ENCODE measurements around the gene MSH3. TPM values are rescaled to one million over a fixed set of nuclear protein-coding genes. Genes with fewer than 3 reads are reported as not detected.

MSH3 gene
- total and polyA plus RNA-seq, 12 donors = 2.8 to 24.6 (median 11.7) TPM

DNA sequence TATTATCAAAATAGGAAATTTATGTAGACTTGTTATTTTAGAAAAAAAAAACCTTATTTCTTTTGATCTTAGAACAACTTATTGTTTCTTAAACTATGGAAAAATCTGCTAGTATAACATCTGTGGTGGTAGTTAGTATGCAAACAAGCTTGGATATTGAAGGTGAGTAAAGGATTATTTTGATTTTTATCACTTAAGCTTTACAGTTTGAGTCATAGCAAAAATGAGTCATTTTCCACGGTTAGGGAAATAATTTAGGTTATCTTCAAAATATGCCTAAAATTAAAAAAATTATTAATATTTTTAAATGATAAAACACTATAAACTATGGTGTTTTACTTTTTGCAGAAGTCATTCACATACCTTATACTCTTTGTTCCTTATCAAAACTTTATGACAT, 107.5 kb downstream of the MSH3 start:
- Histone ChIP-seq H3K27ac (no peak overlapping the region), H3K9me3 (replicated peaks in 1 of 3) (no peaks in the 10 kb centered on the region), H3K36me3 (replicated peaks in 1 of 2) (no peaks in the 10 kb centered on the region), H3K27me3 (no peaks in the 10 kb centered on the region), H3K4me3 (no peak overlapping the region), H3K4me1 (replicated peaks in 1 of 2) (no peaks in the 10 kb centered on the region)
- intact Hi-C loops (cut with DNase I) = no loop called here
- no peak for DNase-seq
- 45 to 59% (median 47%) methylated on average over 1 of the region's 1 CpG for WGBS, 4 donors
- TF ChIP-seq POLR2A (IDR thresholded peaks at IDR 0.05) = no peak
- TF ChIP-seq, protein P1, sequence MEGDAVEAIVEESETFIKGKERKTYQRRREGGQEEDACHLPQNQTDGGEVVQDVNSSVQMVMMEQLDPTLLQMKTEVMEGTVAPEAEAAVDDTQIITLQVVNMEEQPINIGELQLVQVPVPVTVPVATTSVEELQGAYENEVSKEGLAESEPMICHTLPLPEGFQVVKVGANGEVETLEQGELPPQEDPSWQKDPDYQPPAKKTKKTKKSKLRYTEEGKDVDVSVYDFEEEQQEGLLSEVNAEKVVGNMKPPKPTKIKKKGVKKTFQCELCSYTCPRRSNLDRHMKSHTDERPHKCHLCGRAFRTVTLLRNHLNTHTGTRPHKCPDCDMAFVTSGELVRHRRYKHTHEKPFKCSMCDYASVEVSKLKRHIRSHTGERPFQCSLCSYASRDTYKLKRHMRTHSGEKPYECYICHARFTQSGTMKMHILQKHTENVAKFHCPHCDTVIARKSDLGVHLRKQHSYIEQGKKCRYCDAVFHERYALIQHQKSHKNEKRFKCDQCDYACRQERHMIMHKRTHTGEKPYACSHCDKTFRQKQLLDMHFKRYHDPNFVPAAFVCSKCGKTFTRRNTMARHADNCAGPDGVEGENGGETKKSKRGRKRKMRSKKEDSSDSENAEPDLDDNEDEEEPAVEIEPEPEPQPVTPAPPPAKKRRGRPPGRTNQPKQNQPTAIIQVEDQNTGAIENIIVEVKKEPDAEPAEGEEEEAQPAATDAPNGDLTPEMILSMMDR (IDR thresholded peaks at IDR 0.05) = no peak

DNA sequence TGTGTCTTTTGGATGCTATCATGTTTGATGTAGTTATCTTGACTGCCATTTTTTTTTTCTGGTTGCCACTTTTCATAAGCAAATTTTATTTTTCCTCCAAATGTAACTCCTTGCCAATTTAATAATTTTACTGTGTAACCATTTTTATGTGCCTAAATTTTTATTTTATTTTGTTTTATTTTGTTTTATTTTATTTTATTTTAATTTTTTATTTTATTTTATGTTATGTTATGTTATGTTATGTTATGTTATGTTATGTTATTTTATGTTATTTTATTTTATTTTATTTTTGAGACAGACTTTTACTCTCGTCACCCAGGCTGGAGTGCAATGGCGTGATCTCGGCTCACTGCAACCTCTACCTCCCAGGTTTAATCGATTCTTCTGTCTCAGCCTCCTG, 108.1 kb downstream of the MSH3 start:
- Histone ChIP-seq H3K27me3 (no peaks in the 10 kb centered on the region), H3K36me3 (replicated peaks in 1 of 2) (no peaks in the 10 kb centered on the region), H3K4me3 (no peak overlapping the region), H3K27ac (no peak overlapping the region), H3K9me3 (replicated peaks in 1 of 3) (no peaks in the 10 kb centered on the region), H3K4me1 (replicated peaks in 1 of 2) (no peaks in the 10 kb centered on the region)
- 98 to 100% (median 98%) methylated on average over 4 of the region's 4 CpGs for WGBS, 4 donors
- TF ChIP-seq, protein P1 (IDR thresholded peaks at IDR 0.05) = no peak
- TF ChIP-seq POLR2A (IDR thresholded peaks at IDR 0.05) = no peak
- no peak for DNase-seq
- intact Hi-C loops (cut with DNase I) = no loop called here

DNA sequence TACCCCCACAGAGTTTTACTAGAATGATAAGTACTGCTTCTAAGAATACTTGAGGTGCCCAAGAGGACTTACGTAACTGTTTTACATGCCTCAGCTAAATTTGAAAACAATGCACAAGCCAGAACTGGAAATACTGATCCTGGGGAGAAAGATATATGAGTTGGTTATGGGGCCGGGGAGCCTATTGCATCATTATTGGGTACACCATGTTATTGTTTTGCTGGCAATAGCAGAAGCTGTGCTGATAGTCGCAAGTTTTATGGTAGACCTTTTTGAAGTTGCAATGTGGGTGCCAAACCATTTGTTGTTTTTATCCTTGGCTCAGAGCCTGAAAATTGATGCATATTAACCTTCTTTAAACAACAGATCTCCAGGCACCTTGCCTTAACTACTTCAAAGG, 108.8 kb downstream of the MSH3 start:
- TF ChIP-seq, protein P1 (IDR thresholded peaks at IDR 0.05) = no peak
- no peak for TF ChIP-seq POLR2A (IDR thresholded peaks at IDR 0.05)
- DNase-seq = no peak
- Histone ChIP-seq H3K36me3 (replicated peaks in 1 of 2) (no peaks in the 10 kb centered on the region), H3K4me1 (replicated peaks in 1 of 2) (no peaks in the 10 kb centered on the region), H3K9me3 (replicated peaks in 1 of 3) (no peaks in the 10 kb centered on the region), H3K27me3 (no peaks in the 10 kb centered on the region), H3K4me3 (no peak overlapping the region), H3K27ac (no peak overlapping the region)
- WGBS, 4 donors = 74 to 91% (median 79%) methylated on average over 3 of the region's 3 CpGs
- intact Hi-C loops (cut with DNase I) = no loop called here

DNA sequence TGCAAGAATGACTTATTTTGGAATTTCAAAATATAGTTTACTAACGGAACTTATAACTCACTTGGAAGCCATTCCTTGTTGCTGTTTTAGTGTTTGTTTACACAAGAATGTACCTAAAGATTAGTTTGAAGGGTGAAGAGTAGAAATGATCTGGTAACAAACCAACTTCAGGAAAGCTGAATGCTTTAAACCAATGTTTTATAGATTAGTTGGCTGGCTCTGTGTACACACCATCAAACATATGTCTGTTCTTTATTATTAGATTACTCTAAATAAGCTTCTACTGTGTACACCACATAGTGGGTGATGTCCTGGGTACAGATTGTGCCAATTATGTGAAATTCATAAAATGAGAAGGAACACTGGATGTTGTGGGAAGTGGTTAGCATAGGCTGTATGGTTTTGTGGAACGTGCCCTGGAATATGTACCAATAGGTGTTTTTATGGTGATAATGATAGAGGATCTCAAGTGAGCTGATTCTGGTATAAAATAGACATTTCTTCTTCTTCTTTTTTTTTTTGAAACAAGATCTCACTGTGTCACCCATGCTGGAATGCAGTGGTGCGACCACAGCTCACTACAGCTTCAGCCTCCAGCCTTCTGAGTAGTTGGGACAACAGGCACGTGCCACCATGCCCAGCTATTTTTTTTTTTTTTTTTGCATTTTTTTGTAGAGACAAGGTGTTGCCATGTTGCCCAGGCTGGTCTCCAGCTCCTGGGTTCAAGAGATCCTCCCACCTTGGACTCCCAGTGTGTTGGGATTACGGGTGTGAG, 109.6 kb downstream of the MSH3 start:
- TF ChIP-seq, protein P1 (IDR thresholded peaks at IDR 0.05) = no peak
- no peak for TF ChIP-seq POLR2A (IDR thresholded peaks at IDR 0.05)
- Histone ChIP-seq H3K4me3 (no peak overlapping the region), H3K4me1 (replicated peaks in 1 of 2) (no peaks in the 10 kb centered on the region), H3K27me3 (no peaks in the 10 kb centered on the region), H3K27ac (no peak overlapping the region), H3K9me3 (replicated peaks in 1 of 3) (no peaks in the 10 kb centered on the region), H3K36me3 (replicated peaks in 1 of 2) (no peaks in the 10 kb centered on the region)
- intact Hi-C loops (cut with DNase I) = no loop called here
- 95 to 98% (median 97%) methylated on average over 5 of the region's 5 CpGs for WGBS, 4 donors
- DNase-seq = no peak
